ENCODE data around the gene GNLY. TPM values are rescaled to one million over a fixed set of nuclear protein-coding genes. Genes with fewer than 3 reads are reported as not detected.

GNLY gene
- total and polyA plus RNA-seq, 5 donors, result 1.4 to 2.6 (median 2.2) TPM; not detected in 1

Other genes starting within 250 kb of the GNLY start
- 100 to 1,000 TPM; 123 to 227 (median 144) TPM for gene MAT2A, start 155.2 kb upstream of the GNLY start, total RNA-seq
- gene MAT2A, start 155.2 kb upstream of the GNLY start, polyA plus RNA-seq, result 76.4 TPM
- gene GGCX, start 132.9 kb upstream of the GNLY start, total RNA-seq, result 10 to 100 TPM; 27.7 to 35.8 (median 30.8) TPM
- 17.9 TPM for gene GGCX, start 132.9 kb upstream of the GNLY start, polyA plus RNA-seq
- gene VAMP8, start 116.8 kb upstream of the GNLY start, total RNA-seq, result 10 to 100 TPM; 30.3 to 38.3 (median 35.2) TPM
- 24.9 TPM for gene VAMP8, start 116.8 kb upstream of the GNLY start, polyA plus RNA-seq
- gene VAMP5, start 109.9 kb upstream of the GNLY start, total RNA-seq, result 100 to 1,000 TPM in 1 of 4 donors, 10 to 100 TPM in 3; 79.1 to 113 (median 81.1) TPM
- gene VAMP5, start 109.9 kb upstream of the GNLY start, polyA plus RNA-seq, result 127 TPM
- 100 to 1,000 TPM in 2 of 4 donors, 10 to 100 TPM in 2; 96.1 to 111 (median 102) TPM for gene RNF181, start 98.6 kb upstream of the GNLY start, total RNA-seq
- gene RNF181, start 98.6 kb upstream of the GNLY start, polyA plus RNA-seq, result 169 TPM
- gene TMEM150A, start 91.7 kb upstream of the GNLY start, total RNA-seq, result 10 to 100 TPM; 14.5 to 17.5 (median 16.5) TPM
- 19.0 TPM for gene TMEM150A, start 91.7 kb upstream of the GNLY start, polyA plus RNA-seq
- gene C2orf68, start 82.3 kb upstream of the GNLY start, total RNA-seq, result 10 to 100 TPM; 25.0 to 31.9 (median 27.9) TPM
- gene C2orf68, start 82.3 kb upstream of the GNLY start, polyA plus RNA-seq, result 28.1 TPM
- 10 to 100 TPM; 30.8 to 33.1 (median 32.0) TPM for gene USP39, start 78.2 kb upstream of the GNLY start, total RNA-seq
- 29.6 TPM for gene USP39, start 78.2 kb upstream of the GNLY start, polyA plus RNA-seq
- 1 to 10 TPM in 1 of 4 donors, under 1 TPM in 1, not detected in 2; 0.60 to 3.1 TPM for gene SFTPB, start 26.2 kb upstream of the GNLY start, total RNA-seq
- not detected for gene SFTPB, start 26.2 kb upstream of the GNLY start, polyA plus RNA-seq
- 10 to 100 TPM; 35.7 to 55.5 (median 45.7) TPM for gene ATOH8, start 59.6 kb downstream of the GNLY start, total RNA-seq
- 57.8 TPM for gene ATOH8, start 59.6 kb downstream of the GNLY start, polyA plus RNA-seq
- 10 to 100 TPM in 2 of 4 donors, 1 to 10 TPM in 2; 8.7 to 14.0 (median 9.7) TPM for gene ST3GAL5, start 194.6 kb downstream of the GNLY start, total RNA-seq
- gene ST3GAL5, start 194.6 kb downstream of the GNLY start, polyA plus RNA-seq, result 5.4 TPM

Measured in right cardiac atrium (tissue), 5 donors.